Prostate gland (tissue), 2 donors: ENCODE measurements around the gene INPP5A. TPM values are rescaled to one million over a fixed set of nuclear protein-coding genes. Genes with fewer than 3 reads are reported as not detected.

Source experiments
- DNase-seq: peaks from one replicate; pipeline ENCODE4 v3.0.0-alpha.2; 2019; ENCODE audit warnings: low spot score
- H3K27ac ChIP-seq, 2 donors: fragments of 200-600 bp; sonication (generic); 2 replicates each; pipeline ENCODE4 v1.5.1; 2017 to 2019
- H3K27me3 ChIP-seq: fragments of 200-600 bp; sonication (generic); replicated peaks from 2 replicates; pipeline ENCODE4 v1.5.1; 2019; ENCODE audit not compliant: insufficient read depth
- H3K36me3 ChIP-seq, 2 donors: fragments of 200-600 bp; sonication (generic); 1 replicate in 1 of 2; 2 replicates in 1 of 2; pipeline versions ENCODE4 v1.5.1 to v1.8.1; 2017 to 2019
- H3K4me1 ChIP-seq: fragments of 200-600 bp; sonication (generic); replicated peaks from 2 replicates; pipeline ENCODE4 v1.5.1; 2019
- H3K4me3 ChIP-seq, 2 donors: fragments of 200-600 bp; sonication (generic); 2 replicates each; pipeline ENCODE4 v1.5.1; 2017 to 2019
- H3K9me3 ChIP-seq: fragments of 200-600 bp; sonication (generic); 2 replicates; pipeline ENCODE4 v1.5.1; 2017
- CTCF ChIP-seq, 4 experiments: fragments of 200-600 bp in 2 of 4; fragments of 450-650 bp in 2 of 4; sonication (generic) in 2 of 4; IDR thresholded peaks; 1 replicate in 3 of 4; 2 replicates in 1 of 4; pipeline ENCODE4 v1.5.1; 2016 to 2019; ENCODE audit warnings: antibody characterized with exemption in 4 of 4, mild to moderate bottlenecking in 2 of 4, moderate library complexity in 2 of 4
- POLR2A ChIP-seq: fragments of 450-650 bp; IDR thresholded peaks from one replicate; pipeline ENCODE4 v1.6.1; 2016; ENCODE audit warnings: antibody characterized with exemption, mild to moderate bottlenecking
- POLR2AphosphoS5 ChIP-seq: sonication (generic); formaldehyde crosslinking; IDR thresholded peaks from one replicate; pipeline ENCODE4 v1.6.1; 2017; ENCODE audit warnings: antibody characterized with exemption
- WGBS: methylation state at CpG from one replicate; pipeline ENCODE4 v1.1.5; 2018; 5-methylcytosine and 5-hydroxymethylcytosine counted together
- intact Hi-C: fragments of 100-400 bp; cut with DNase I; formaldehyde crosslinking; loops from one replicate; pipeline ENCODE4 v1.14.2; 2022
- total RNA-seq, 2 donors: library from RNA; depleted of rRNA; stranded (reverse); fragments of >200 nt; gene quantifications; one replicate each; pipeline ENCODE4 v1.1.0, GENCODE V29; 2016

The INPP5A gene
- total RNA-seq, 2 donors from 2014 or later = 49.5 to 83.3 TPM

GRCh38 chr10:132514821-132515520 lies 22.6 kb upstream of the INPP5A start:
- no peak for TF ChIP-seq POLR2AphosphoS5
- TF ChIP-seq CTCF (IDR thresholded peaks at IDR 0.05) = no peak
- no peak for TF ChIP-seq POLR2A
- Histone ChIP-seq H3K27me3 (no peaks in the 10 kb centered on the region), H3K9me3 (no peaks in the 10 kb centered on the region), H3K27ac (no peak overlapping the region), H3K36me3 (no peaks in the 10 kb centered on the region), H3K4me3 (no peak overlapping the region), H3K4me1 (peaks cover 10% of the 10 kb centered on the region)
- intact Hi-C loops = no loop called here
- 69% methylated on average over 20 of the region's 21 CpGs for WGBS
- no peak for DNase-seq

GRCh38 chr10:132515811-132516726 lies 21.5 kb upstream of the INPP5A start:
- Histone ChIP-seq H3K4me1 (peaks cover 10% of the 10 kb centered on the region), H3K4me3 (no peak overlapping the region), H3K27me3 (no peaks in the 10 kb centered on the region), H3K9me3 (no peaks in the 10 kb centered on the region), H3K36me3 (no peaks in the 10 kb centered on the region), H3K27ac (peak overlapping the region; percentile 51 to 78)
- 78% methylated on average over 19 of the region's 19 CpGs for WGBS
- intact Hi-C loops = no loop called here
- no peak for TF ChIP-seq POLR2AphosphoS5
- TF ChIP-seq CTCF (IDR thresholded peaks at IDR 0.05) = no peak
- TF ChIP-seq POLR2A = no peak
- no peak for DNase-seq

GRCh38 chr10:132516771-132517725 lies 20.5 kb upstream of the INPP5A start:
- peaks cover 10% of the 10 kb centered on the region for H3K4me1 ChIP-seq
- no peaks in the 10 kb centered on the region for H3K36me3 ChIP-seq
- WGBS = 31% methylated on average over 32 of the region's 37 CpGs
- H3K27ac ChIP-seq = peak overlapping the region; percentile 51 to 78
- DNase-seq = peak; percentile 63
- H3K9me3 ChIP-seq = no peaks in the 10 kb centered on the region
- no peaks in the 10 kb centered on the region for H3K27me3 ChIP-seq
- intact Hi-C loops = loop anchor here (1.0 kb wide), 1 partner anchor 53 kb away; no protein-coding TSS in a partner anchor
- H3K4me3 ChIP-seq = no peak overlapping the region
- TF ChIP-seq POLR2A = peak; percentile 21
- TF ChIP-seq POLR2AphosphoS5 = peak; percentile 75
- TF ChIP-seq CTCF (IDR thresholded peaks at IDR 0.05) = no peak

GRCh38 chr10:132517951-132518521 lies 19.6 kb upstream of the INPP5A start:
- TF ChIP-seq POLR2AphosphoS5 (no peak), POLR2A (no peak), CTCF (IDR thresholded peaks at IDR 0.05) (no peak)
- 67% methylated on average over 16 of the region's 16 CpGs for WGBS
- H3K27me3 ChIP-seq = no peaks in the 10 kb centered on the region
- intact Hi-C loops = loop anchor here (1.0 kb wide), 1 partner anchor 54 kb away; no protein-coding TSS in a partner anchor
- H3K4me3 ChIP-seq = no peak overlapping the region
- no peak for DNase-seq
- H3K36me3 ChIP-seq = no peaks in the 10 kb centered on the region
- peak overlapping the region in 1 of 2 donors; percentile 78 for H3K27ac ChIP-seq
- peaks cover 10% of the 10 kb centered on the region for H3K4me1 ChIP-seq
- no peaks in the 10 kb centered on the region for H3K9me3 ChIP-seq
